CD4-positive, CD25-positive, alpha-beta regulatory T cell (primary cell): ENCODE data around the gene JAG2. TPM values are rescaled to one million over a fixed set of nuclear protein-coding genes. Genes with fewer than 3 reads are reported as not detected.
A peak's percentile ranks its signal among the peaks of the same experiment; 100 is the strongest.

ENCODE experiments used
- ATAC-seq, 2 donors: fragments of 150-1000 bp; cut with Tn5 transposase; one replicate each; pipeline ENCODE4 v1.10.0; 2021; ENCODE audit warnings: low read depth in 2 of 2, moderate number of reproducible peaks in 2 of 2, moderate library complexity in 1 of 2
- DNase-seq, 3 donors: peaks; one replicate each; pipeline versions ENCODE4 v3.0.0 to v3.0.0-alpha.2; 2012 to 2022; ENCODE audit warnings: mixed read lengths in 1 of 3
- H3K27ac ChIP-seq: one replicate; pipeline ENCODE4 v1.7.0; 2013; ENCODE audit warnings: mild to moderate bottlenecking, low read length; ENCODE audit not compliant: insufficient read depth, poor library complexity, severe bottlenecking
- H3K27me3 ChIP-seq: one replicate; pipeline ENCODE4 v1.7.0; 2013; ENCODE audit warnings: low read length; ENCODE audit not compliant: control insufficient read depth, insufficient read depth
- H3K36me3 ChIP-seq: one replicate; pipeline ENCODE4 v1.7.0; 2013; ENCODE audit warnings: mild to moderate bottlenecking, low read length, moderate library complexity; ENCODE audit not compliant: control insufficient read depth, insufficient read depth
- H3K4me1 ChIP-seq: 2 replicates; pipeline ENCODE4 v1.7.0; 2013; ENCODE audit warnings: mild to moderate bottlenecking, low read length; ENCODE audit not compliant: insufficient read depth, control insufficient read depth, poor library complexity, severe bottlenecking
- H3K4me3 ChIP-seq: one replicate; pipeline ENCODE4 v1.7.0; 2013; ENCODE audit warnings: low read depth, mild to moderate bottlenecking, low read length, moderate library complexity
- H3K9me3 ChIP-seq, 2 experiments: 1 replicate in 1 of 2; 2 replicates in 1 of 2; pipeline ENCODE4 v1.7.0; 2013; ENCODE audit warnings: low read length in 2 of 2, mild to moderate bottlenecking in 1 of 2, moderate library complexity in 1 of 2; ENCODE audit not compliant: control insufficient read depth in 2 of 2
- H3K27ac Mint-ChIP-seq, 3 donors: one replicate each; pipeline ENCODE4 v1.8.0; 2020 to 2022; ENCODE audit warnings: mild to moderate bottlenecking in 3 of 3, mixed read lengths in 3 of 3, moderate library complexity in 2 of 3
- H3K27me3 Mint-ChIP-seq: one replicate; pipeline ENCODE4 v1.8.0; 2022; ENCODE audit warnings: mild to moderate bottlenecking, mixed read lengths
- H3K36me3 Mint-ChIP-seq: one replicate; pipeline ENCODE4 v1.8.0; 2020; ENCODE audit warnings: mixed read lengths
- H3K4me1 Mint-ChIP-seq, 4 donors: one replicate each; pipeline ENCODE4 v1.8.0; 2020 to 2022; ENCODE audit warnings: mixed read lengths in 4 of 4, mild to moderate bottlenecking in 1 of 4
- H3K4me3 Mint-ChIP-seq, 4 donors: one replicate each; pipeline ENCODE4 v1.8.0; 2020 to 2022; ENCODE audit warnings: mild to moderate bottlenecking in 4 of 4, mixed read lengths in 4 of 4, moderate library complexity in 3 of 4
- H3K9me3 Mint-ChIP-seq, 7 donors: one replicate each; pipeline ENCODE4 v1.8.0; 2020 to 2022; ENCODE audit warnings: mixed read lengths in 7 of 7, mild to moderate bottlenecking in 3 of 7, moderate library complexity in 2 of 7
- polyA plus RNA-seq, 4 donors: library from polyadenylated mRNA; unstranded; fragments of 300-500 nt; fragmentation: Illumina TruSeq; gene quantifications; one replicate each; pipeline ENCODE4 v1.2.3, GENCODE V29; 2021
- total RNA-seq: library from RNA; stranded (reverse); gene quantifications from one replicate; pipeline ENCODE4 v1.2.3, GENCODE V29; 2022

JAG2 gene
- total and polyA plus RNA-seq, 5 donors from 2014 or later = 0.05 to 1.4 (median 0.23) TPM; not detected in 2

DNA sequence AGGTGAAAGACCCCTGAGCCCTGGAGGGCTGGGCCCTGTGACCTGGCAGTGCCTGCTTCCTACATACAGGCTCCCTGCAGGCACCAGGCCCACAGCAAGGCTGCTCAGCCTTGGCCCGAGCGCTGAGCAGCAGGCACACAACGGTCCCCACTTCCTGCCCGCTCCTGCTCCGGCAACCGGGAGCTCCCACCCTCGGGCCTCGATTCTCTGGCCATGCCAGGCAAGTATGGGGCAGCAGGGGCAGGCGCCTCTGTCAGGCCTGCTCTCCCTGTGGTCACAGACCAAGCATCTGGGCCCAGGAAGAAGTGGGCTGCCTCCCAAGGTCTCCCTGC, 43.1 kb upstream of the JAG2 start:
- no peak overlapping the region for H3K27ac ChIP-seq
- H3K36me3 ChIP-seq = peaks cover 8% of the 10 kb centered on the region
- no peaks in the 10 kb centered on the region for H3K27me3 ChIP-seq
- H3K4me1 ChIP-seq = no peaks in the 10 kb centered on the region
- Mint-ChIP-seq H3K9me3 (no peaks in the 10 kb centered on the region), H3K27me3 (no peaks in the 10 kb centered on the region), H3K4me3 (no peak overlapping the region), H3K4me1 (peaks cover 0 to 5% (median 0%) of the 10 kb centered on the region in 4 donors), H3K27ac (no peak overlapping the region), H3K36me3 (peaks cover 16% of the 10 kb centered on the region)
- no peak for DNase-seq
- no peaks in the 10 kb centered on the region for H3K9me3 ChIP-seq
- no peak overlapping the region for H3K4me3 ChIP-seq
- no peak for ATAC-seq

DNA sequence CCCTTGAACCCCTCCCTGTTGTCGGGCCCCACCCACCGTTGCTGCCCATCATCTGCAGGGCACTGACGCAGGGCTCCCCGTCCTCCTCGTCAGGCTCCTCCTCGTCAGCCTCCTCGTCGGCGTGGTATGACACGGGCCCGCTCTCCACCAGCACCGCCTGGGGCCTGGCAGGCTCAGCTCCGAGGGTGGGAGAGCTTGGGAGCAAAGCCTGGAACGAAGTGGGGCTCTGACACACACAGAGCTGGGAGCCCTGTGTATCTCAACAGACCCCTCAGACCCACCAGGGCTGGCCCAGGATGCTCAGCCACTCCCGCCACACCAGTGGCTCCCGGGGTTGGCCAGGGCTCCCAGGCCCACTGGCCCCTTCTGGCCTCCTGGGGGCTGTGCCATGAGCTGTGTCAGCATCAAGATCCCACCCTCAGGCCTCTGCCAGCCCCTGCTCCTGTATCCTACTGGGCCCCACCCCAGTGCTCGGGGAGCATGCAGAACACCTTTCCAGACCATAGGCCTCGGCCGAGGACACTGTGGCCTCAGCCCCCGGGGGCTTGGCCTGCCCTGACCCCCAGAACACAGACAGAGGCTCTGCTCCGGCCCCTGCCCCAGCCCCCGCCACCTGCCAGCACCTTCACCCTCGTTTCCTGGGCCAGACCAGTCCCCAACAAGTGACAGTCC, 42.6 kb upstream of the JAG2 start:
- Histone ChIP-seq H3K27me3 (no peaks in the 10 kb centered on the region), H3K9me3 (no peaks in the 10 kb centered on the region), H3K36me3 (peaks cover 8% of the 10 kb centered on the region), H3K4me3 (no peak overlapping the region), H3K4me1 (no peaks in the 10 kb centered on the region), H3K27ac (no peak overlapping the region)
- peaks cover 0 to 5% (median 0%) of the 10 kb centered on the region in 4 donors for H3K4me1 Mint-ChIP-seq
- H3K4me3 Mint-ChIP-seq = no peak overlapping the region
- ATAC-seq = no peak
- no peaks in the 10 kb centered on the region for H3K27me3 Mint-ChIP-seq
- peaks cover 16% of the 10 kb centered on the region for H3K36me3 Mint-ChIP-seq
- H3K27ac Mint-ChIP-seq = no peak overlapping the region
- H3K9me3 Mint-ChIP-seq = no peaks in the 10 kb centered on the region
- DNase-seq = no peak

DNA sequence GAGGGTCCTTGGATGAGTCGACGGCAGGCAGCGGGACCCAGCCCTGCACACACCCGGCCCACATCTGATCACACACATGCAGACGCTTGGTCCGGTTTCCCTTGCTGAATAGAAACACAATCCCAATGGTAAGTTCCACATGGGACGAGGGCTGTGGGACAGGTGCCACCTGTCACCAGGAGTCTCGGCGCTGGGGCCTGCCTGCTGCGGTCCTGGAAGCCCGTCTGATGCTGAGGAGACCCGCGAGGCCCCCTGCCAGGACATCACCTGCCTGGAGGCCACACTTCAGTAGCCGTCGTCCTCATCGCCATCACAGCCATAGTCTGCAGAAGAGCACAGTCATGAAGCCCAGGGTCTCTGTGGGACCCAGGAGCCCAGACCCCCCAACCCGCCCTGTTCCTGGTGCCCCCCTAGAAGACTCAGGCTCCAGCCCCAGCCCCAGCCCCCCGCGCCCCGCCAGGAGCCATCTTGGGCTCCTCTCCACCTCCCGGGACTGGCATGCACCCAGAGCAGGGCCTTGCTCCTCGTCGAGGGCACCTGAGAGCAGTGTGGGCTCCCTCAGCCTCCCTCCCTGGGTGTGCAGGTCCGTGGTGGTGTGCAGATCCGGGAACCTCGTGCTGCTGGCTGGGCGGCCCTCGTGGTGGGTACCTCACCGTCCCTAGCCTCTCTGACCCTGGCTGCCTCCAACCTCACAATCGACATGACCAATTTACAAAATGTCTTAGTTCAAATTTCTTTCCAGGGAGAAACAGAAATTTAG, 41.9 kb upstream of the JAG2 start:
- Mint-ChIP-seq H3K4me1 (peaks cover 0 to 5% (median 0%) of the 10 kb centered on the region in 4 donors), H3K27me3 (no peaks in the 10 kb centered on the region), H3K27ac (no peak overlapping the region), H3K4me3 (no peak overlapping the region), H3K9me3 (no peaks in the 10 kb centered on the region), H3K36me3 (peaks cover 9% of the 10 kb centered on the region)
- H3K4me1 ChIP-seq = no peaks in the 10 kb centered on the region
- no peaks in the 10 kb centered on the region for H3K9me3 ChIP-seq
- no peak overlapping the region for H3K27ac ChIP-seq
- peaks cover 8% of the 10 kb centered on the region for H3K36me3 ChIP-seq
- H3K27me3 ChIP-seq = no peaks in the 10 kb centered on the region
- no peak for ATAC-seq
- no peak for DNase-seq
- no peak overlapping the region for H3K4me3 ChIP-seq

DNA sequence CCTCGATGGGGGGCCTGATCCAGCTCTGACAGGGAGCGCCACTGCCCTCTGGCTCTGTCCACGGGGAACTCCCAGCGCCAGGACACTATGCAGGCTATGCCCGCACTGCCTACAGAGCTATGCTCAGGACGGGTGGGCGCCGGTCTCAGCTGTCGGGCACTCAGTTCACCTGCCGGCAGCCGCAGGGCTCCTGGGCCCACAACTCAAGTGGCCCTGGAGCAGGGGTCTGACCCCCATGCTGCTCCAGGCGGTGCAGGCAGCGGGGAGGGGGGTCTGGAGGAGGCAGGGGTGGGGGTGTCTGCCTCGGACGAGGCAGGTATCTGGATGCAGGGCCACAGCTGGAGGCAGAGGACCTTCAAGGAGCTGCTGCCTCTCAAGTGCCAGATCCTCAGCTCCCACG, 41.1 kb upstream of the JAG2 start:
- H3K4me1 Mint-ChIP-seq = no peaks in the 10 kb centered on the region
- Histone ChIP-seq H3K4me1 (no peaks in the 10 kb centered on the region), H3K27me3 (no peaks in the 10 kb centered on the region), H3K9me3 (no peaks in the 10 kb centered on the region), H3K36me3 (peaks cover 8% of the 10 kb centered on the region), H3K27ac (no peak overlapping the region), H3K4me3 (no peak overlapping the region)
- H3K27me3 Mint-ChIP-seq = no peaks in the 10 kb centered on the region
- ATAC-seq = no peak
- H3K36me3 Mint-ChIP-seq = peaks cover 3% of the 10 kb centered on the region
- no peak for DNase-seq
- H3K27ac Mint-ChIP-seq = no peak overlapping the region
- no peaks in the 10 kb centered on the region for H3K9me3 Mint-ChIP-seq
- no peak overlapping the region for H3K4me3 Mint-ChIP-seq

DNA sequence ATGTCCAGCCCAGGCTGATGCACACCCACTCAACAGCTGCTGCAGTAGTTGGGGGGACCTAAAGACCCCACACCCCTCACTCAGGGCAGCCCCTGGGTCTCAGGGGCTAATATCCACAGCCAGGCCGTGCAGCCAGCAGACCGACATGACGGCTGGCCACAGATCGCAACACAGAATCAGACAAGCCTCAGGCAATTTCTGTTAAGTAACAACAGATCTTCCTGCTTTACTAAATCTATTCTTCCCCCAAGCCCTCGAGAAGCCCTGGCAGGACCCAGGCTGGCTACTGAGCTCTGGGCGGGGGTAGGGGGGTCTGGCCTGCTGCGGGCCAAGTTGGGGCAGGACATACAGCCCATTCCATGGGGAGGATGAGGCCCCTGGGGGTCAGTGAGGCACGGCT, 40.5 kb upstream of the JAG2 start:
- no peak overlapping the region for H3K27ac ChIP-seq
- H3K36me3 Mint-ChIP-seq = peaks cover 3% of the 10 kb centered on the region
- H3K4me3 ChIP-seq = no peak overlapping the region
- peaks cover 8% of the 10 kb centered on the region for H3K36me3 ChIP-seq
- DNase-seq (no peak), ATAC-seq (no peak)
- H3K4me3 Mint-ChIP-seq = peak overlapping the region in 1 of 4 donors; percentile 33
- no peaks in the 10 kb centered on the region for H3K4me1 Mint-ChIP-seq
- H3K27ac Mint-ChIP-seq = peak overlapping the region in 1 of 3 donors; percentile 52
- H3K9me3 Mint-ChIP-seq = no peaks in the 10 kb centered on the region
- H3K4me1 ChIP-seq = no peaks in the 10 kb centered on the region
- no peaks in the 10 kb centered on the region for H3K27me3 Mint-ChIP-seq
- H3K27me3 ChIP-seq = no peaks in the 10 kb centered on the region
- H3K9me3 ChIP-seq = no peaks in the 10 kb centered on the region

DNA sequence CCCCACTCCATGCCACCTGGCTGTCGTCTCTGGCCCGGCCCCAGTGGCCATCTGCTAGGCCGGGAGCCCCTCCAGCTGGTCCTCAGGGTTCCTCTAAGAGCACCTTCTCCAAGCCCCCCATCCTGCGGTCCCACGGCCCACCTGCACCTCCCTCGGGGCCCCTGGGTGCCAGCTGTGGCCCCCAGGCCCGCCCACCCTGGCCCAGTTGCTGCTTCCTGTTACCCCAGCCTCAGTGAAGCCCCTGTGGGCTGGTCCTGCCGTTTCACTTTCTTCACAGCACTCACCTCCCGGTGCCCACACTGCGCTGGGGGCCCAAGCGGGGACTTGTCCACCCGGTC, 40.1 kb upstream of the JAG2 start:
- H3K4me3 Mint-ChIP-seq = no peak overlapping the region
- H3K27ac ChIP-seq = no peak overlapping the region
- H3K36me3 ChIP-seq = peaks cover 8% of the 10 kb centered on the region
- no peaks in the 10 kb centered on the region for H3K27me3 ChIP-seq
- no peaks in the 10 kb centered on the region for H3K9me3 ChIP-seq
- DNase-seq (no peak), ATAC-seq (no peak)
- peak overlapping the region in 1 of 3 donors; percentile 46 for H3K27ac Mint-ChIP-seq
- peaks cover 3% of the 10 kb centered on the region for H3K36me3 Mint-ChIP-seq
- no peaks in the 10 kb centered on the region for H3K4me1 ChIP-seq
- H3K4me3 ChIP-seq = no peak overlapping the region
- H3K9me3 Mint-ChIP-seq = no peaks in the 10 kb centered on the region
- H3K4me1 Mint-ChIP-seq = no peaks in the 10 kb centered on the region
- H3K27me3 Mint-ChIP-seq = no peaks in the 10 kb centered on the region

DNA sequence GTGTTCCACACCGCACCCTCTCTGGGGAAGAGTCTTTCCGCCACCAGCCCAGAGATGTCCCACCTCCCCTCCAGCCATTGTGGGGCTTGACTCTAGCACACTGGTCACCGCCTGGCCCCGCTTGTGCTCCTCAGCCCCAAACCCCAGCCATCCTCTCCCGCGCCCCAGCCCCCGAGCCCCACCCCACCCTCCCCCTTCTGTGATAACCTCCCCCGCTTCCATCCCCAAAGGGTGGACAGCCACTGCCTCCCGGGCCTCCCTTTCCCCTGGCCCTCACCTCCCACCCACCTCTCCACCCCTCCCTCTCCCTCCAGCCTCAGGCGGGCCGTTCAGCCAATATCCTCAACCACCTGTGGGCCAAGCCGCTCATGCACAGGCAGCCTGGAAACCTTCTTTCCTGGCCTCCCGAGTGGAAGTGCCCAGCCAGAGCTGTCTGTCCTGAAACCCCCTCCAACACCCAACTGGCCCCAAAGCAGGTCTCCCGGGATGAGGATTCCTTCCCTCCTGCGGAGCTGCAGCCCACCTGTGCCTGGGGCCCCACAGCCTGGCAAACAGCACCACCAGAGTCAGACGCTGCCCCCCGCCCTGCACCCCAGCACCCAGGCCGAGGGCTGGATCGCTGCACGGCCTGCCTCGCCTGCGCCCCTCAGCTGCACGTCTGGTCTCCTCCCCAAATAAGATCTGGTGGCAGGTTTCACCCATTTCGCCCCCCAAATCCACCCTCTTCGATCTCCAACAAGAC, 39.6 kb upstream of the JAG2 start:
- peaks cover under 1% of the 10 kb centered on the region for H3K36me3 Mint-ChIP-seq
- ATAC-seq (no peak), DNase-seq (no peak)
- Histone ChIP-seq H3K36me3 (peaks cover 4% of the 10 kb centered on the region), H3K9me3 (no peaks in the 10 kb centered on the region), H3K4me3 (no peak overlapping the region), H3K27me3 (no peaks in the 10 kb centered on the region), H3K27ac (no peak overlapping the region), H3K4me1 (no peaks in the 10 kb centered on the region)
- H3K4me1 Mint-ChIP-seq = no peaks in the 10 kb centered on the region
- H3K27ac Mint-ChIP-seq = peak overlapping the region in 1 of 3 donors; percentile 46
- no peak overlapping the region for H3K4me3 Mint-ChIP-seq
- no peaks in the 10 kb centered on the region for H3K9me3 Mint-ChIP-seq
- H3K27me3 Mint-ChIP-seq = no peaks in the 10 kb centered on the region
